Panc1 (cell line): ENCODE results near the gene HEATR5A.

Experiments
- POLR2AphosphoS5 ChIP-seq: IDR thresholded peaks from 2 replicates; pipeline ENCODE4 v1.6.1; 2012; ENCODE audit warnings: mild to moderate bottlenecking, low read depth, low read length, moderate library complexity
- SIN3A ChIP-seq: IDR thresholded peaks from 2 replicates; pipeline ENCODE4 v1.6.1; 2012; ENCODE audit warnings: low read depth, mild to moderate bottlenecking, low read length, moderate library complexity, borderline replicate concordance; ENCODE audit not compliant: insufficient read depth
- TCF7L2 ChIP-seq: IDR thresholded peaks from 2 replicates; pipeline ENCODE4 v1.6.1; 2011; ENCODE audit warnings: mild to moderate bottlenecking, low read depth, low read length, inconsistent platforms
- TF ChIP-seq, protein P1 (sequence below): fragments of 450-650 bp; IDR thresholded peaks from 2 replicates; pipeline ENCODE4 v1.5.1; 2017; ENCODE audit warnings: mild to moderate bottlenecking
- TF ChIP-seq, protein P2 (sequence below), 2 experiments: IDR thresholded peaks; 2 replicates each; pipeline ENCODE4 v1.6.1; 2011 to 2012; ENCODE audit warnings: low read depth in 2 of 2, control low read depth in 1 of 2, low read length in 1 of 2, mild to moderate bottlenecking in 1 of 2, moderate library complexity in 1 of 2; ENCODE audit not compliant: insufficient read depth in 1 of 2

DNA sequence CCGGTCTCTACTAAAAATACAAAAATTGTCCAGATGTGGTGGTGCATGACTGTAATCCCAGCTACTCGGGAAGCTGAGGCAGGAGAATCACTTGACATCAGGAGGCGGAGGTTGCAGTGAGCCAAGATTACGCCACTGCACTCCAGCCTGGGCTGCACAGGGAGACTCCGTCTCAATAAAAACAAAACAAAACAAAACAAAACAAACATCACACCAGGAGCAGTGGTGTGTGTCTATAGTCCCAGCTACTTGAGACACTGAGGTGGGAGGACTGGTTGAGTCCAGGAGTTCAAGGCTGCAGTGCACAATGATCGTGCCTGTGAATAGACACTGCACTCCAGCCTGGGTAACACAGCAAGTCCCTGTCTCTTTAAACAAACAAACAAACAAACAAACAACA is 123.2 kb downstream of the HEATR5A start:
- TF ChIP-seq, protein P1, sequence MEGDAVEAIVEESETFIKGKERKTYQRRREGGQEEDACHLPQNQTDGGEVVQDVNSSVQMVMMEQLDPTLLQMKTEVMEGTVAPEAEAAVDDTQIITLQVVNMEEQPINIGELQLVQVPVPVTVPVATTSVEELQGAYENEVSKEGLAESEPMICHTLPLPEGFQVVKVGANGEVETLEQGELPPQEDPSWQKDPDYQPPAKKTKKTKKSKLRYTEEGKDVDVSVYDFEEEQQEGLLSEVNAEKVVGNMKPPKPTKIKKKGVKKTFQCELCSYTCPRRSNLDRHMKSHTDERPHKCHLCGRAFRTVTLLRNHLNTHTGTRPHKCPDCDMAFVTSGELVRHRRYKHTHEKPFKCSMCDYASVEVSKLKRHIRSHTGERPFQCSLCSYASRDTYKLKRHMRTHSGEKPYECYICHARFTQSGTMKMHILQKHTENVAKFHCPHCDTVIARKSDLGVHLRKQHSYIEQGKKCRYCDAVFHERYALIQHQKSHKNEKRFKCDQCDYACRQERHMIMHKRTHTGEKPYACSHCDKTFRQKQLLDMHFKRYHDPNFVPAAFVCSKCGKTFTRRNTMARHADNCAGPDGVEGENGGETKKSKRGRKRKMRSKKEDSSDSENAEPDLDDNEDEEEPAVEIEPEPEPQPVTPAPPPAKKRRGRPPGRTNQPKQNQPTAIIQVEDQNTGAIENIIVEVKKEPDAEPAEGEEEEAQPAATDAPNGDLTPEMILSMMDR, result no peak
- no peak for TF ChIP-seq SIN3A
- TF ChIP-seq POLR2AphosphoS5, result no peak
- TF ChIP-seq TCF7L2, result no peak
- TF ChIP-seq, protein P2, sequence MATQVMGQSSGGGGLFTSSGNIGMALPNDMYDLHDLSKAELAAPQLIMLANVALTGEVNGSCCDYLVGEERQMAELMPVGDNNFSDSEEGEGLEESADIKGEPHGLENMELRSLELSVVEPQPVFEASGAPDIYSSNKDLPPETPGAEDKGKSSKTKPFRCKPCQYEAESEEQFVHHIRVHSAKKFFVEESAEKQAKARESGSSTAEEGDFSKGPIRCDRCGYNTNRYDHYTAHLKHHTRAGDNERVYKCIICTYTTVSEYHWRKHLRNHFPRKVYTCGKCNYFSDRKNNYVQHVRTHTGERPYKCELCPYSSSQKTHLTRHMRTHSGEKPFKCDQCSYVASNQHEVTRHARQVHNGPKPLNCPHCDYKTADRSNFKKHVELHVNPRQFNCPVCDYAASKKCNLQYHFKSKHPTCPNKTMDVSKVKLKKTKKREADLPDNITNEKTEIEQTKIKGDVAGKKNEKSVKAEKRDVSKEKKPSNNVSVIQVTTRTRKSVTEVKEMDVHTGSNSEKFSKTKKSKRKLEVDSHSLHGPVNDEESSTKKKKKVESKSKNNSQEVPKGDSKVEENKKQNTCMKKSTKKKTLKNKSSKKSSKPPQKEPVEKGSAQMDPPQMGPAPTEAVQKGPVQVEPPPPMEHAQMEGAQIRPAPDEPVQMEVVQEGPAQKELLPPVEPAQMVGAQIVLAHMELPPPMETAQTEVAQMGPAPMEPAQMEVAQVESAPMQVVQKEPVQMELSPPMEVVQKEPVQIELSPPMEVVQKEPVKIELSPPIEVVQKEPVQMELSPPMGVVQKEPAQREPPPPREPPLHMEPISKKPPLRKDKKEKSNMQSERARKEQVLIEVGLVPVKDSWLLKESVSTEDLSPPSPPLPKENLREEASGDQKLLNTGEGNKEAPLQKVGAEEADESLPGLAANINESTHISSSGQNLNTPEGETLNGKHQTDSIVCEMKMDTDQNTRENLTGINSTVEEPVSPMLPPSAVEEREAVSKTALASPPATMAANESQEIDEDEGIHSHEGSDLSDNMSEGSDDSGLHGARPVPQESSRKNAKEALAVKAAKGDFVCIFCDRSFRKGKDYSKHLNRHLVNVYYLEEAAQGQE (IDR thresholded peaks at IDR 0.05; ENCODE audit: insufficient read depth in 1 of 2, low read depth in 2 of 2, low read length in 1 of 2), result no peak
